Inflammatory macrophage treated with lipopolysaccharide for 1 hour (primary cell): Measurements from ENCODE around the gene ITGAV.

ENCODE experiments used
- DNase-seq, 2 donors: peaks; one replicate each; pipeline ENCODE4 v3.0.0-alpha.2; 2020 to 2022

ITGAV gene

DNA sequence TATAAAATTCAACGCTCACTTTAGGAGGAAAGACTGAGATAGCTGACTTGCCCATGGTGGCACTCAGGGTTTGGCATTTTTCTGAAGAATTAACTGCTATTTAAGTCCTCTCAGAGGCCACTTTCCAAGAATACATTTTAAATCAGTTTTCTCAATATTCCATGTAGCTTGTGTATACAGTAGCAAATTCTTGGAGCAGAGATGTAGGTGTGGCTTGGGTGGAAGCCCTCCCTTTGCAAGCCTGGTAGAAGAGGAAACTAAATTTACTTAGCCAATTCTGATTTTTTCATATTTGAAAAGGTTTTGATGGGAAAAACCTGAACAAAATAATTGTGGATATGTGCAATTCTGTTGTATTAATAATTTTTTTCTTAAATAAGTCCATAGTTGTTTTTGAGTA, 14.0 kb upstream of the ITGAV start:
- no peak for DNase-seq

DNA sequence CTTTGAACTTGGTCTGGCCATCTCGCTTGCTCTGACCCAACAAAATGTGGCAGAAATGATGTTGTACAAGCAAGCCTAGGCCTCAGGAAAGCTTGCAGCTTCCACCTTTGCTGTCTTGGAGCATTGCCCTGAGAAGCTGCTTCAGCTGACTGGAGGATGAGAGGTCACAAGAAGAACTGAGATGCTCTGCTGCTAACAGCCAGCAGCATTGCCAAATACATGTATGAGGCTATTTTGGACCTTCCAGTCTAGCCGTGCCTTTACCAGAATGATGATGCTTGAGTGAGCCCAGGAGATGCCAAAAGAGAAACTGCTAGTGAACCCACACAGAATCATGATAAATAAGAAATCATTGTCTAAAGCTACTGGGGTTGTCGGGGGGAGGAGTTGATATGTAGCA, 13.2 kb upstream of the ITGAV start:
- peak; percentile 38 to 67 for DNase-seq

DNA sequence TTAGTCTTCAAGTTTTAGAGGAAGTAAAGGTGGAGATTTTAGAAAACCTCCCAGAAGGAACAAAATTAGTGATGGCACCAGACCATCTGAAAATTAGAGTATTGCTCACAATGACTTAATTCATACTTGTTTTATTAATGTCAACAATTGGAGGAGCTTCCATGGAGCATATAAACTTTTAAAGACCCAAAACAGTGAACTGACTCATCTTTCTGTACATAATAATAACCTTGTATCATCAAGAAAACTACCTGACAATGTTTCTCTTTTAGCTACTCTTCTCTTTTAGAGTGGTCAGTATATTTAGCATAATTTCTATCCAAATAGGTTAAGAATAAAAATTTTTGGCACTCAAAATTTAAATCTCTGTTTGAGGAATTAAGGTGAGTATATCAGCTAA, 7.2 kb upstream of the ITGAV start:
- no peak for DNase-seq

DNA sequence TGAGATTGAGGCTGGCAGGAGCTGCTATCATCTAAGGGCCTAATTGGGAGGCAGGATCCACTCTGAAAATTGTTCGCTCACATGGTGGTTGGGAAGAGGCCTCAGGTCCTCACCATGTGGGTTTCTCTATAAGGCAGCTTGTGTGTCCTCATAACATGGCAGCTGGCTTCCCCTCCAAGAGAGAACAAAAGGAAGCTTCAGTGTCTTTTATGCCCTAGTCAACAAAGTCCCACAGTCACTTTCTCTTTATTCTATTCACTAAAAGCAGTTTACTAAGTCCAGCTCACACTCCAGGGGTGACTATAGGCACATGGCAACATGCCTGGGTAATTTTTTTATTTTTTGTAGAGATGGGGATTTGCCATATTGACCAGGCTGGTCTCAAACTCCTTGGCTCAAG, 5.8 kb upstream of the ITGAV start:
- no peak for DNase-seq

DNA sequence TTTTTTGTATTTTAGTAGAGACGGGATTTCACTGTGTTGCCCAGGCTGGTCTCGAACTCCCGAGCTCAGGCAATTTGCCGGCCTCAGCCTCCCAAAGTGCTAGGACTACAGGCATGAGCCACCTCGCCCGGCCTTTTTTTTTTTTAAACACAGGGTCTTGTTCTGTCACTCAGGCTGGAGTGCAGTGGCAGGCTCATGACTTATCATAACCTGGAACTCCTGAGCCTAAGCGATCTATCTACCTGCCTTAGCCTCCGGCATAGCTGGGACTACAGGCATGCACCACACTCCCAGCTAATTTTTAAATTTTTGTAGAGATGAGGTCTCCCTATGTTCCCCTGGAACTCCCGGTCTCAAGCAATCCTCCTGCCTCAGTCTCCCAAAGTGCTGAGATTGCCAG, 1.4 kb upstream of the ITGAV start:
- DNase-seq: no peak

DNA sequence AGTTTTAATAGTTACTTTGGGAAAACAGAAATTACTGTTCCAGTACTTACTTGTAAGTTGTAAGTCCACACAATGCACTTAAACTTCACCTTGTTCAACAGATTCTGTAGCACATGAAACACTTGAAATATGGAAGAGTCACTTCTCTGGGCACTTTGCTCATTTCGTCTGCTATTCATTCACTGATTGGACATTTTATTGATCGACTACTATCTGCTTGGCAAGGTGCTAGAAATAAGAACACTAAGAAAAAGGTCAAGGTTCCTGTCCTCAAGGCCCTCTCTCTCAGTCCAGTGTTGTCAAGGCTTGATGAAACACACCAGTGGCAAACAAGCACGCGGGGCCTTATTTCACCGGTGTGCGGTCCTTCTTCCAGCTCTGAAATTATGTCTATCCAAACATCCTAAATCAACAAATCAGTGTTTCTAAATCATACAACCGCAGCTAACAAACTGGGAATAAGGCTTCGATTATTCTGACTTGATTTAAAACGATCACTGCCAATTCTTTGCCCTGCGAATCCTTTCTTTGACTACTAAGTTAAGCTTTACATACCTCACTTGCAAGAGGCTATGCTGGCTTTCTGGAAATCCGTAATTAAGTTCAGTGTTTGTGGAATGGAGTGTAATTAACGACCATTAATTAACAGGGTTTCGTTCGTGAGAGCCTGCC, 780 bp upstream of the ITGAV start:
- no peak for DNase-seq

DNA sequence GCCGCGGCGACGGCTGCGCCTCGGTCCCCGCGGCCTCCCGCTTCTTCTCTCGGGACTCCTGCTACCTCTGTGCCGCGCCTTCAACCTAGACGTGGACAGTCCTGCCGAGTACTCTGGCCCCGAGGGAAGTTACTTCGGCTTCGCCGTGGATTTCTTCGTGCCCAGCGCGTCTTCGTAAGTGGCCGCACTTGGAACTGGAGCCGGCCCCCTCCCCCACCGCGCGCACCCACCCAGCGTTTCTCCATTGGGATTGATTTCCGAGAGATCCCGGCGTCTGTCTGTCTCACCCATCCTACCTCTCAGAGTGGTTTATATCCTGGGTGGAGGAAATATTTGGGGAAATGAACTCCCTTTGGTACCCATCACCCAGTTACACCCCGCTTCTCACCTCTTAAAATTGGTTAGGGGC, 498 bp downstream of the ITGAV start:
- peak in 1 of 2 donors; percentile 34 for DNase-seq

DNA sequence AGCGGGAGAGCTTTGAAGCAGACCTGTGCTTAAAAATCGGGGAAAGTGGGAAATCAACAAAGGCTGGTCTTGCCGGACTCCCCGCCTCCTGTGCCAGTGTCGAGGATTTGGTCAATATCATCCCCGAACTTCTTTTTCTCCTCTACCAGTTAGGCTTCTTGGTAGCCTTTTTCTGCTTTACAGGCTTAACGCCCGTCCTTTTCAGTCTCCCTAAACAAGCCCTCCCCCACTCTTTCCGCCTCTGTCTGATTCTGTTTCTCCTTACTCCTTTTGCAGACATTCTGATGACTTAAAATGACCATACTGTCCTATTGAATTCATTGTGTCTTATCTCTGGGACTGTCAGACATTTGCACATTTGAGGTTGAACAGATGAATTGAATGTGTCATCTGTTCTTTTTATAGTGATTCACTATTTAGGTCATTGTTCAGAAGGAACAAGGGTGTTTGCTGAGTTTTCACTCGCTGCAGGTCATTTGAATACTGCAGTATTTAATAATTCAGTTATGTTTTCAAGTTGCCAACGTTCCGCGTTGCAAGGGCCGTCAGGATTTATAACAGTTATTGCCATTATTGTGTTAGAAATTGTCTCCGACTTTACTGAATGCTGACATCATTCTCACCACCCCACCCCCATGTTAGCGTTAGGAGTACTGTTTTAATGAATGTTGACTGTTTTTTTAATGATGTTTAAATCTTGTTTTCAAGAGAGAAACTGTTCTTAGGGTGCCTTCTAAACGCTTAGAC, 1.1 kb downstream of the ITGAV start:
- DNase-seq: peak; percentile 39 to 48

DNA sequence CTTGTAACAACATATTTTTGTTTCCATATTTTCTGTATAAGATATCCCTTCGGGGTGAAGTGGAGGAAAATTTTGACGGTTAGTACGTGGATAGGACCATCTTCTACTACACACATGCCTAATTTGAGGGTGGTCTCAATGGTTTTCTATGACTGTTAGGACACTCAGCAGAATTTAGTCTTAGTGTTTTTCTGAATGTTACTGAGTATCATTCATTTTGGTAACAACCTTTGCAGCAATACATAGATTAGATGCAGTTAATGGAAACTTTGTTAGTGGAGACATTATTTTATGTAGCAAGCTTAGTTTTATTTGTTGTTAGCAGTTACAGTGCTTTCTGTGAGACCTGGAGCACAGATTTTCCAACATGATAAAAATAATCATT, 1.6 kb downstream of the ITGAV start:
- DNase-seq: no peak

DNA sequence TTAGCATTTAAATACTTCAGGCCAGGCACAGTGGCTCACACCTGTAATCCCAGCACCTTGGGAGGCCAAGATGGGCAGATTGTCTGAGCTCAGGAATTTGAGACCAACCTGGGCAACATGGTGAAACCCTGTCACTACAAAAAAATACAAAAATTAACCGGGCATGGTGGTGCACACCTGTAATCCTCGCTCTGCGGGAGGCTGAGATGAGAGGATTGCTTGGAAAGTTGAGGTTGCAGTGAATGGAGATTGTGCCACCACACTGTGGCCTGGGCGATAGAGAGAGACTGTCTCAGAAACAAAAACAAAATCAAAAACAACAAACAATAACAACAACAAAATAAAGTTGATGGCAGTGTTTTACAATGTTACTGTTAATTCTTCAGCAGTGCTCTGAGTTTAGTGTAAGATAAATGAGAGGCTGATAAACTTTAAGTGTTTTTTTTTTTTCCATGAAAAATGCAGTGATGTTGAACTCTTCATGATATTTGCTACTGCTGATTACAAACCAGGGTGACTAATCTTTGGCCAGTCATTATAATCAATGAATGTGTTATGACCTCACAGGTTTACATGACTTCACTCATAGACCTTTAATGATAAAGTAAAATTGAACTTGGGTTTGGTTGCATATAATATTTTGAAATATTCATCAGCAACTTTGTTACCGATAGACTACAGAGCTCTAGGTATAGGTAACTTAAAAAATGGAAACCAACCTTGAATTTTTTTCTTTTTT, 2.5 kb downstream of the ITGAV start:
- DNase-seq: no peak

DNA sequence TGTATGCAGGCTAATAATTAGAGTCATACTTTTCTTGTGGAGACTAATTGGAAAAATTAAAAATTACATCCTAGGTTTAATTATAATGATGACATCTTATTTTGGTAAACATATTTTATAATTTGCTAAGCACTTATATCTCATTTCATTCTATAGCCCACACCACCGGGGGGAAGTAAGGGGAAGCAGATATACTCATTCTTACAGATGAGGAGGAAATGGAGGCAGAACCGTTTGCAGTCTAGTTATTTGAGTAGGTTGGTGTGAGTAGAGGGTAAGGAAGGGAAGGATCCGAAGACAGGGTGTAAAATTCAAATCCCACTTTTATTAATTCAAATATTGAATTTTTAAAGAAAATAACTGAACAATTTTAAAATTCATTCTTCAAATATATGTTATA, 3.7 kb downstream of the ITGAV start:
- DNase-seq: no peak

DNA sequence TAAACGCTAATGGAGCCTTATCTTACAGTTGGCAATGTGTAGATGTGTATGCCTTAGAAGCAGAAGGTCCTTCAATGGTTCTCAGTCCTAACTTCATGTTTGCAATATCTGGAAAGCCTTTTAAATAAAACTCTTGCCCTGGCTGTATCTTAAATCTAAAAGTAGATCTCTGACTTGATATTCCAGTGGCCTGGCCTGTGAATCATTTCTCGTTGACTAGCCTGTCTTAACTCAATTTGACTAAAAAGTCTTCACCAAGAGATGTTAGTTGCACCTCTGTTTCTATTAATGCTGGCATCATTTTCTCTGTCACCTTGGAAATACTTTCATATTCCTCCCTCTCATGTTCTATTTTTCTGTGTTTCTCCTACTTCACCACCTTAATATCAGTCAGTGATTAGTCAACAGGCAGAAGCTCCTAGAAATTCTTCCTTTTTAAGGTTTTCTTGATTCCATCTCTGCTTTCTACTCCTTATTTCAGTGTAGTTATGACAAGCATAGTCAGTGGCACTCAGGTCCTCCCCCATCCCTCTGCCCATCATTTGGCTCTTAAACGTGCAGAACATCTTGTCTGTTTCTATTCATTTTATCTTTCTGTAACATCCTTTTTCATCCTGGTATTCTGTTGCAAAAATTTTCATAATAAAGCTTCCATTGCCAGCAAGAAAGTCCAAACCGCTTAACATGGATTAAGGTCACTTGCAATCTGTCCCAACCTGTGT, 4.3 kb downstream of the ITGAV start:
- DNase-seq: no peak

DNA sequence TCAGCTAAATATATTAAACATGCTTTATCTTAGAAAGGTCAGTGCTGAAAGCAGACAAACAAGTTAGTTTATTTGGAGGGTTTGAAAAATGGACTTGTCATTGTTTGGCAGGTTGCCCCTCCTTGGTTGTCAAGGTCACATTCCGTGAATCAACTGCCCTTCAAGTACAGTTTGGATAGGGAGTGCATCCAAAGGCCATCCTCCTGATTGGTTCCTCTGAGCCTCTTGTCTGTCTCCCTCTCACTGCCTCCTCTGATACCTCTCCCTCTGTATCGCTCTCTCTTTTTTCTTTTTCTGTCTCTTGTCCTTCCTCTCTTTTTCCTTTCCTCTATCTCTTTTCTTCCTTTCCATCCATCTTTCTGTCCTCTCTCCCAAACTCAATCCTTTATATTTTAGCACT, 5.4 kb downstream of the ITGAV start:
- DNase-seq: no peak

DNA sequence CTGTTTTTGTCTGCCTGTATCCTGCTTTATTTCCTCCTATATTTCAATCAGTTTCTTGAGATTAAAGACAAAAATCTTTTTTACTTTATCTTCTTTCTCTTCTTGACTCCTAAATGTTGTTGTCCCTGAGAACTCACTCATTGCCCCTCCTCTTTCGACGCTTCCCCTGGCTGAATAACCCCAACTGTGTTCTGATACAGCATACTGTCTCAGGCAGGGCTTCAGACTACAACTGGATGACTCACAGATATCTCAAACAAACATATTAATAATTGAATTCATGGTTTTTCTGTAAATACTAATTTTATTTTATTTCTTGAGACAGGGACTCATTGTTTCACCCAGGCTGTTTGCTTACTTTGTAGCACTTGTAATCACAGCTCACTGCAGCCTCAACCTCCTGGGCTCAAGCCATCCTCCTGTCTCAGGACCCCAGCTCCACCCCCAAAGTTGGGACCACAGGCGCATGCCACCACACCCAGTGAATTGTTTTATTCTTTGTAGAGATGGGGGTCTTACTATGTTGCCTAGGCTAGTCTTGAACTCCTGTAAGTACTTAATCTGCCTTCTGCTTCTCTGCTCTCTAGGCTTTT, 9.4 kb downstream of the ITGAV start:
- DNase-seq: no peak

DNA sequence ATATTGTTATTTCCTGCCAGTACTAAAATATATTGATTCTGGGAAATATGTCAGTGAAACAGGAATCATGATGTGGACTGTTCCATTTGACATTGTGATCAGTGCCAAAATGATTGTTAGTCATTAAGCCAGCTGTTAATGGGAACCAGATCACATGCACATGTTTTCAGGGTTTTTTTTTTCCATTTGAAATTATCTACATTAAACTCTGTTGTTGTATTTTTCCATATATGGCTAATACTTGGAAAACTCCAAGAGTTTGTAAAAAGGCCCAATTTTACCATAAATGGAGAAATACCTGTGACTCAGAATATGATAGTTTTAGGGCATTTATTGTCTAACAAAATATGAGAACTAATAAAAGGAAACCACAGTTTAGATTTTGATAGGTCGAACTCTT, 13.4 kb downstream of the ITGAV start:
- no peak for DNase-seq

DNA sequence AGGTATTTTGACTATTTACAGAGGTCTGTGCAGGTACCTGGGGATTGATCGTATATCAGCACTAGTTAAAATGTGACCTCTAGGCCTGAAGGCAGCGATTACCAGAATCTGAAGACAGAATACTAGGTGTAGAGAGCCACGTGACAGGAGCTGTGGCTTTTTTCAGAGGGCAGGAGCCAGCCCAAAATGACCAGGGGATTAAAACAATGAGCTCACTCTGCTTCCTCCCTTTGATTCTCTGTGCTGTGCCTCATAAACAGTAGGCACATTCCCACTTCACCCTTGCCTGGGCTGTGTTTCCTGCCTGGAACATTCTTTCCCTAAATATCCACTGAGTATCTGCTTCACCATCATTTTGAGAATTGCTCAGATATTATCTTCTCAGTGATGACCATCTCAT, 15.2 kb downstream of the ITGAV start:
- no peak for DNase-seq

DNA sequence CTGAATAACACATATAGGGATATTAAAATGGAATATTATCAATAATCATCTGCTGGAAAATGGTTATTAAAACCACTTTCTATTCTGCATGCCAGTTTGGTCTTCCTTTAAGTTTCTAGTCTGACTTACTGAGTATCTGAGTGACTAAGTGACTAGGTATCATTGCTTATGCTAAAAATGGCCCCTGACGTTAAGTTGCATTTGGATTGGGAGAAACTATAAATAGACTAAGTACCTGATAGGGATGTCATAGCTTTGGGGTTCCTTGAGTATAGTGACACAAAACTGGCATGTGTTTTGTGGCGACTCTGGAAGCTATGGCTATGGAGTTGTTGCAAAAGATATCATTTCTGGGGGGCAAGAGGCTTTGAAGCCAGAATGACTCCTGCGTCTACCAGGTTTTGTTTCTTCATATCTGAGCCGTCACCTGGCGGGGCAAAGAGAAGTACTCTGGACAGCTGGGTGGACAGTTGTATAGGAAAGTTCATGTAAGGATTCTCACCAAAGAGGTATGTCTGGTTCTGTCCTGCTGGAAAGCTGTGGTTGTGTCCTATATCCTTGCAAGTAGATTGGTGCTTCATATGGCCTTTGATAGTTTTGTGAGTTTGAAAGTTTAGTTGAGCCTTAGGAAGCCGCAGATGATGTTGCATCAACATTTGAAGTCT, 17.9 kb downstream of the ITGAV start:
- DNase-seq: no peak

DNA sequence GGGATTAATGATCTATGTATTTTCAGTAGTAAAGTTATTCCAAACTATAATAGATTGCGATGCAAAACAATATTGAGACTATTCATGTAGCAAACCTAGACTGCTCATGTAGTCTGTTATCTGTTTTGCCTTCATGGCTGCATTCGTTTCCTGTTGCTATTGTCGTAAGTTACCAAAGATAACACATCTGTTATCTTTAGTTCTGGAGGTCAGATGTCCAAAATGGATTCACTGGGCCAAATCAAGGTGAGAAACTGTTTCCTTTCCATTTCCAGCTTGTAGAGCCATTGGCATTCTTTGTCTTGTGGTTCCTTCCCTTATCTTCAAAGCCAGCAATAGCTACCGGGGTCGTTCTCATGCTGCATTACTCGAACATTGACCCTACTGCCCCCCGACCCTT, 20.9 kb downstream of the ITGAV start:
- DNase-seq: no peak

DNA sequence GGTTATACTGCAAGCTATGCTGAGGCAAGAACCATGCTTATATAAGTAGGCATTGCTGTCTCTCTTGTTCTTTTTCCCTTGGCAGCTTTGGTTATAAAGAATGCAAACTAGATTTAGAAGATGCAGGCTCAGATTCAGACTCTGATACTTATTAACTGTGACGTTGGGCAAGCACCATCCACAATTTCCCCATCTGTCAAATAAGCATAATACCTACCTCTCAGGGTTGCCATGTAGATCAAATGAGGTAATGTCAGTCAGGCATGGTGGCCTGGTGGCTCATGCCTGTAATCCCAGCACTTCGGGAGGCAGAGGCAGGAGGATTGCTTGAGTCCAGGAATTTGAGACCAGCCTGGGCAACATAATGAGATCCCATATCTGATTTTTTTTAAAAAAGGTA, 21.7 kb downstream of the ITGAV start:
- no peak for DNase-seq

DNA sequence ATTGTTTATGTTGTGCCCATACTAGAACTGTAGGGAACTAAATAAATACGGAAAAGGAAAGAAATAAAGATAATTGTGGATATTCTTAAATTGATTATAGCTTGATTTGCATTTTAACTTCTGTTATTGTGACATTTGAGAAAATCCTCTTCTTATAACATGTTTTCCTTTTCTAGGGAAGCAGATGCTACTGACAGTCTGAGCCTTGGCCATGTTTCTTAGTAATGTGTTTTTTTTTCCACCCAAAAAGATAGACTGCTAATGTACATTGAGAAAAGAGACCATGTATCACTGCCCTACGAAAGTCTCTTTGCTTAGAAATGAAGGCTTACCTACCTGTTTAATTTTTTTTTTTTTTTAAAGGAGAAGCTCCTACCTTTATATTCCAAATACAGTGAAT, 22.2 kb downstream of the ITGAV start:
- no peak for DNase-seq

DNA sequence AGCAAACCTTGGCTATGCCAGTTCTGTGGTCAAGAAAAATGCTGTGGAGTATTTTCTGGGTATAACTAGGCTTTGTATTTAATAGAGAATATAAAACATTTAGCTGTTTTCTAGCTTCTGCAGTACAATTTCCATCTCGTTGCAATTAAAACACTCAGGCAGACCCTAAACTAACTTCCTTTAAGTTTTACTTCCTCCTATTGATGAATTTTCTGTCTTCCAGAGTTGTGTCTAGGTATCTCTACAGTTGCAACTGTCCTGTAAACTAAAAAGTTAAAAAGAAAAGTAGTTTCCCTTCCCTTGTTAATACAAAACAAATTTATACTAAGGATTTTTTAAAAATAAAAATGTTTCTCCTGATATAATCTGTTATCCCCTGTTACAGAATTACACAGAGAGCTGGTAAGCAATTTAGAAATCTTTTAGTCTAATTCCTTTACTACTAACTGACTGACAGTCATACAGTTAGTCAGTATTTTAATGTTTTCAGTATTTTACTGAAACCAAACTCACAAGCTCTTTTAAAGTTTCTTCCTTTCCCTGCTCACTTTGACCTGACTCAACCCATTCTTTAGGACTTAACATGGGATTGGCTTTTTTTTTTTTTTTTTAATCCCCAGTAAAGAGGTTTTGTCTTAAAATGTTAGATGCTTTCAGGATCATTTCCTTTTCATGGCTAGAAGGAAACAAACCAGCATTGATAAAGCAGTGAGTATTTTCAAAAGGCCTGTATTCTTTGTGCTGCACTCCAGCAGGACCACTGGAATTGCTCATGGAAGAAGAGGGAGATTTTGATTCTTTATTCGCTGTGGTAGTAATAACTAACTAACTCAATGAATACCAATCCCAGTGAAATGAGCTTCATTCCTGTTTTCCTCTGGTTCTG, 22.9 kb downstream of the ITGAV start:
- no peak for DNase-seq

DNA sequence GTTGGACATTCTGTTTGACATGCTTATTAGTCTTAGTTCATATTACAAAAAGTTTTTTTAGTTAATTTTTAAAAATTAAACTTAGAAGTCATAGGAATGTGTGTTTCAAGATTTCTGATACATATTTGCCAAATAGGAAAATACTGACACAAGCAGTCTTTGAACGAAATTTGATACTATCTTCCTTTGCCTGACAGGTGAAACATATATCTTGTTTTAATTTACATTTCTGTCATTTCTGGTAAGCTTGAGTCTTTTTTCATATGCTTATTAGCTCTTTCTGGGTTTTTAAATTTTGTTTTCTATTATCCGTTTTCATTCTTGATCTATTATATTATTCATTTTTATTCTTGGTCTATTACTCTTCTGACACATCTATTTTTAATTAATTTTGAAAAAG, 24.5 kb downstream of the ITGAV start:
- no peak for DNase-seq
